Activated naive CD4-positive, alpha-beta T cell treated with anti-CD3 and anti-CD28 coated beads, Interleukin-2, amount 10 ng/mL, durations not matched to agents 7 days and 5 days (primary cell): Measurements from ENCODE around the gene OR8B4.
"Not testable (repeated sequence)": the region's sequence is repeated elsewhere in the genome, so short reads cannot be mapped to it uniquely, and the experiment has no call there.

Source experiments
- CTCF ChIA-PET: fragments of 350-600 bp; sonication (Branson Sonifier 250); formaldehyde crosslinking; loops from one replicate; lab custom pipeline; 2021; ENCODE audit warnings: antibody characterized with exemption; lab: Charles Lee
- DNase-seq: peaks from one replicate; pipeline ENCODE4 v3.0.0-alpha.2; 2020
- H3K27ac Mint-ChIP-seq: one replicate; pipeline ENCODE4 v1.8.0; 2021; ENCODE audit warnings: mild to moderate bottlenecking, moderate library complexity, mixed read lengths
- H3K27me3 Mint-ChIP-seq: one replicate; pipeline ENCODE4 v1.8.0; 2021; ENCODE audit warnings: mild to moderate bottlenecking, mixed read lengths
- H3K36me3 Mint-ChIP-seq: one replicate; pipeline ENCODE4 v1.8.0; 2021; ENCODE audit warnings: mixed read lengths
- H3K4me1 Mint-ChIP-seq: one replicate; pipeline ENCODE4 v1.8.0; 2021; ENCODE audit warnings: mixed read lengths
- H3K4me3 Mint-ChIP-seq: one replicate; pipeline ENCODE4 v1.8.0; 2021; ENCODE audit warnings: mild to moderate bottlenecking, moderate library complexity, mixed read lengths
- H3K9me3 Mint-ChIP-seq: one replicate; pipeline ENCODE4 v1.8.0; 2021; ENCODE audit warnings: mixed read lengths

OR8B4 gene

GRCh38 chr11:124382857-124383256 is 41.8 kb downstream of the OR8B4 start:
- CTCF ChIA-PET, H3K36me3 Mint-ChIP-seq, H3K27me3 Mint-ChIP-seq, DNase-seq, H3K27ac Mint-ChIP-seq, H3K9me3 Mint-ChIP-seq, H3K4me1 Mint-ChIP-seq, H3K4me3 Mint-ChIP-seq: not testable (repeated sequence)

- Mint-ChIP-seq H3K4me1 (no peaks in the 10 kb centered on the region), H3K27ac (no peak overlapping the region), H3K9me3 (no peaks in the 10 kb centered on the region), H3K27me3 (no peaks in the 10 kb centered on the region), H3K4me3 (no peak overlapping the region), H3K36me3 (no peaks in the 10 kb centered on the region)
- no peak for DNase-seq
- CTCF ChIA-PET = no interaction called here
Observed at GRCh38 chr11:124380585-124380984, 44.1 kb downstream of the OR8B4 start.

GRCh38 chr11:124376280-124376679 is 48.4 kb downstream of the OR8B4 start:
- DNase-seq = no peak
- Mint-ChIP-seq H3K4me1 (no peaks in the 10 kb centered on the region), H3K9me3 (no peaks in the 10 kb centered on the region), H3K36me3 (no peaks in the 10 kb centered on the region), H3K27me3 (no peaks in the 10 kb centered on the region), H3K4me3 (no peak overlapping the region), H3K27ac (no peak overlapping the region)
- CTCF ChIA-PET = no interaction called here
